NCI-H82 (cell line): ENCODE results near the gene ROMO1.
"Not testable (repeated sequence)": the region's sequence is repeated elsewhere in the genome, so short reads cannot be mapped to it uniquely, and the experiment has no call there.

Experiments used
- DNase-seq: peaks from one replicate; lab custom pipeline; 2025; lab: John Stamatoyannopoulos, UW

The ROMO1 gene

DNA sequence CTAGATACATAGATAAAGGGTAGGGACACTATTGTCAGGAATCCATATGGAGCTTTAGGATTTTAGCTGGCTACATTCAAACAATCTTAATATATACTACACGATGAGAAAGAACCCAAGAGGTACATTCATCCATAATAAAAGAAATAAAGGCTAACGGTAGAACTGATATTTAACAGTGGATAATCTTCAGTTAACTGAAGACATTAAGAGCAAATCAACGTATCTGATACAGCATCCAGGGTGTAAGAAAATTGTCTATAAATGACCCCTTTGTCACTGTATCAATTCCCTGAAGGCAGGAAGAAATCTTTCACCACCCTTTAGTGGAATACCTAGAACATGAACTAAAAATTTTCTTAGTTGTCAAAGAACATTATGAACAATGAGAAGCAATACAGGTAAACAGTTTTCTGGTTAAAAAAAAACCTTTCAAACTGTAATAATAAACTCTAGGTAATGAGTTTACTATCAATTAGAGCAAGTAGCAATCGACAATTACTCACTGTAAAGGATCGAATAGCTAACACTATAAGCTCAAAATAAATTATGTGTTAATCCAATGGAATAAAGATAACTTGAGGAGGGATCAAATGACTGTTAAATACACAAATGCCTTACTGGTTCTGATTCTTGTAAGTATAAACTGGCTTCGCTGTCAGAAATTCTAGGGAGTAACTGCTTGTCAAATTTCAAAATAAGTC, 11.8 kb downstream of the ROMO1 start:
- DNase-seq = no peak

DNA sequence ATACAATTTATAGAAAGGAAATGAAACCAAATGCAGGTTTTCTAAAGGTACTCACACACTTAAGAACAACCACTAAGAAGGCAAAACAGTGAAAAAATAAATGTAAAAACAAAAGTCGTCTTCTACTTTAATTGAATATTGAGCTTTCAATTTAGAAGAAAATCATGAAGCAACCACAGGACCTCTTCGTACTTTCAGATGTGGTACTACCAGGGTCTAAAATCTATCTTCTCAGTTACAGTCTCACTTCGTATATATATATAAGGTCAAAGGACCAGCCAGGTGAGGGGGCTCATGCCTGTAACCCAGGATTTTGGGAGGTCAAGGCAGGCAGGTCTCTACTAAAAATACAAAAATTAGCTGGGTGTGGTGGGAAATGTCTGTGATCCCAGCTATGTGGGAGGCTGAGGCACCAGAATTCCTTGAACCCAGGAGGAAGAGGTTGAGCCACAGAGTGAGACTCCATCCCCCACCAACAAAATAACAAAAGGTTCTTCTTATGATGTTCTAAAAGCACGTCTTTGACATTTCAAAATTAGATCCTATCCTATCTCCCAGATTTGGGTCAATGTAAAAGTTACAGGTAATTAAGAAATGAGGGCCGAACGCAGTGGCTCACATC, 12.5 kb downstream of the ROMO1 start:
- DNase-seq = no peak

GRCh38 chr20:35713120-35713519, 13.9 kb downstream of the ROMO1 start:
- not testable (repeated sequence) for DNase-seq

DNA sequence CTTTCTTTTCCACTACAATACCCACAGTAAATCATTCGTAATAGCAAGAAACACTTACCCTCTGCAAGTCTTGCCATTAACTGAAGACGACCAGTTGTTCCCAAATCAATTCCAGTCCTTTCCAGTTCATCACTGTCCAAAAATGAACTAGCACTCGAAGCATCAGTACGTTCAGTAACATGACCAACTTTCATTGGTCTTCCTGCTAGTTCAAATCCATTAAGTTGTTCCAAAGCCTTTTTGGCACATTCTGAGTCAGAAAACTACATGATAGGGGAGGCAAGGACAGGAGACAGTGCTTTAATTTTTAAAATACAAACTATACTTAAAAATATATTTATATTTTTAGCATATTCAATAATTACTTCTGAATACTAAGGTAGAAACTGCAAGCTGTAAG, 14.9 kb downstream of the ROMO1 start:
- no peak for DNase-seq

GRCh38 chr20:35715652-35716051, 16.4 kb downstream of the ROMO1 start:
- no peak for DNase-seq

GRCh38 chr20:35716330-35716729, 17.1 kb downstream of the ROMO1 start:
- DNase-seq = no peak

GRCh38 chr20:35718321-35718720, 19.1 kb downstream of the ROMO1 start:
- DNase-seq = not testable (repeated sequence)

DNA sequence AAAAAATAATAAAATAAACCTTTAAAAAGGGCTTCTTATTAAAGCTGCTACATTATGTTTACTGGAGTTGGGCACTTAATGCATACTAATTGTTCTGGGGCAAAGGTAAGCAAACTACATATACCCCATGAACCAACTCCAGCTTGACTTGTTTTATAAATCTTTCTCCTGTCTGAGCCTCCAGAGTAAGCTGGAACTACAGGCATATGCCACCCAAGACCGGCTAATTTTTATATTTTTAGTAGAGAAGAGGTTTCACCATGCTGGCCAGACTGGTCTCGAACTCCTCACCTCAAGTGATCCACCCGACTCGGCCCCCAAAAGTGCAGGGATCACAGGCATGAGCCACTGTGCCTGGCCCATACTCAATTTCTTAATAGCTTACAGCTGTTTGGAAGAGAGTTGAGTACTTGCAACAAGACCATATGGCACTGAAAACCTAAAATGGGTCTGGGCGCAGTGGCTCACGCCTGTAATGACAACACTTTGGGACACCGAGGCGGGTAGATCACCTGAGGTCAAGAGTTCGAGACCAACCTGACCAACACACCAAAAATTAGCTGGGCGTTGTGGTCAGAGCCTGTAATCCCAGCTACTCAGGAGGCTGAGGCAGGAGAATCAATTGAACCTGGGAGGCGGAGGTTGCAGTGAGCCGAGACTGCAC, 19.9 kb downstream of the ROMO1 start:
- DNase-seq = no peak

DNA sequence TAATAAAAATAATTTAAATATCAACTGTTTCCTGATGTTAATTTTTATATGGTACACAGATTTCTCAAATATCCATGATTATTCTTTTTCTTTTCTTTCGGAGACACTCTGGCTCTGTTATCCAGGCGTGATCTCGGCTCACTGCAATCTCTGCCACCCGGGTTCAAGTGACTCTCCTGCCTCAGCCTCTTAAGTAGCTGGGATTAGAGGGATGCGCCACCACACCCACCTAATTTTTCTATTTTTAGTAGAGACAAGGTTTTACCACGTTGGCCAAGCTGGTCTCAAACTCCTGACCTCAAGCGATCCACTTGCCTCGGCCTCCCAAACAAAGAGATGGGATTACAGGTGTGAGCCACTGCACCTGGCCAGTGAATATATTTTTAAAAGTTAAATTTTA, 20.5 kb downstream of the ROMO1 start:
- DNase-seq = peak; percentile 29

DNA sequence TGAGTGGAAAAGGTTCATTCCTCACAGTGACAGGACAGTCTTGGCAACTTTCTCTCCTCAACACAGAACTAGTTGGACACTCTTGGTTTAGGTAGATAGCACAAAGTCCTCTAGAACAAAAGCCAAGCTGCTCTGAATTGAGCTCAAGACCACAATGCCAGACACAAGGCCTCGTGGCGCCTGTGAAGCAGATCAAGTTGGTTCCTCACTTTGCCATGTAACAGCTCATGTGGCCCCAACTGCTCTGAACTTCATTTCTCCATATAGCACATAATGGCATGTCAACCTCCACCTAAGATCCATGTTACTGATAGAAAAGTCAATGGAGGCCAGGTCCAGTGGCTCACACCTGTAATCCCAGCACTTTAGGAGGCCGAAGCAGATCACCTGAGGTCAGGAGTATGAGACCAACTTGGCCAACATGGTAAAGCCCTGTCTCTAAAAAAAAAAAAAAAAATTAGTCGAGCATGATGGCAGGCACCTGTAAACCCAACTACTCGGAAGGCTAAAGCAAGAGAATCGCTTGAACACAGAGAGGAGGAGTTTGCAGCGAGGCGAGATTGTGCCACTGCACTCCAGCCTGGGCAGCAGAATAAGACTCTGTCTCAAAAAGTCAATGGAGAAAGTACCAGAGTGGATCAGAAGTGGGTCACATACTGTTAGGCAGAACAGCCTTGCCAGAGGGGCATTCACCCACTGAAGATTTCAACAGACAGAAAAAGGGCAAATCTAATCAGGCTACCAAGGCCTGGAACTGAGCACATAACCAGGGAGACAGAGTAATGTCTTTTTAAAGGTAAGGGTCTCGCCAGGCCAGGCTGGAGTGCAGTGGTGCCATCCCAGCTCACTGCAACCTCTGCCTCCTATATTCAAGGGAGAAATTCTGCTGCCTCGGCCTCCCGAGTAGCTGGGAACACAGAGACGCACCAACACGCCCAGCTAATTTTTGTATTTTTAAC, 21.2 kb downstream of the ROMO1 start:
- no peak for DNase-seq

DNA sequence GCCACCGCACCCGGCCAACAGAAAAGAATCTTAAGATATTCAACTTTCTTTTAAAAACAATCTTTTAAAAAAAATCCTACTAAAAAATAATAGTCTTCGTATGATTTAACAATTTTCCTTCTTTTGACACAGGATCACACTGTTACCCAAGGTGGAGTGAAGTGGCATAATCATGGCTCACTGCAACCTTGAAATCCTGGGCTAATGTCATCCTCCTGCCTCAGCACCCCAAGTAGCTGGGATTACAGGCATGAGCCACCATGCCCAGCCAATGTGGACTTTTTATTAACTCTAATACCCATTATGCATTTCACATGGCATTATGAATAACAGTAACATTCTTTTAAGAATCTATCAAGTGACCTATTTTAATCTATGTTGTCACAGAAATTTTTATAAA, 22.0 kb downstream of the ROMO1 start:
- DNase-seq = no peak

GRCh38 chr20:35721621-35722020, 22.4 kb downstream of the ROMO1 start:
- no peak for DNase-seq

- DNase-seq = not testable (repeated sequence)
Measured at GRCh38 chr20:35723275-35723639, 24.1 kb downstream of the ROMO1 start.

GRCh38 chr20:35723652-35724320, 24.6 kb downstream of the ROMO1 start:
- not testable (repeated sequence) for DNase-seq

DNA sequence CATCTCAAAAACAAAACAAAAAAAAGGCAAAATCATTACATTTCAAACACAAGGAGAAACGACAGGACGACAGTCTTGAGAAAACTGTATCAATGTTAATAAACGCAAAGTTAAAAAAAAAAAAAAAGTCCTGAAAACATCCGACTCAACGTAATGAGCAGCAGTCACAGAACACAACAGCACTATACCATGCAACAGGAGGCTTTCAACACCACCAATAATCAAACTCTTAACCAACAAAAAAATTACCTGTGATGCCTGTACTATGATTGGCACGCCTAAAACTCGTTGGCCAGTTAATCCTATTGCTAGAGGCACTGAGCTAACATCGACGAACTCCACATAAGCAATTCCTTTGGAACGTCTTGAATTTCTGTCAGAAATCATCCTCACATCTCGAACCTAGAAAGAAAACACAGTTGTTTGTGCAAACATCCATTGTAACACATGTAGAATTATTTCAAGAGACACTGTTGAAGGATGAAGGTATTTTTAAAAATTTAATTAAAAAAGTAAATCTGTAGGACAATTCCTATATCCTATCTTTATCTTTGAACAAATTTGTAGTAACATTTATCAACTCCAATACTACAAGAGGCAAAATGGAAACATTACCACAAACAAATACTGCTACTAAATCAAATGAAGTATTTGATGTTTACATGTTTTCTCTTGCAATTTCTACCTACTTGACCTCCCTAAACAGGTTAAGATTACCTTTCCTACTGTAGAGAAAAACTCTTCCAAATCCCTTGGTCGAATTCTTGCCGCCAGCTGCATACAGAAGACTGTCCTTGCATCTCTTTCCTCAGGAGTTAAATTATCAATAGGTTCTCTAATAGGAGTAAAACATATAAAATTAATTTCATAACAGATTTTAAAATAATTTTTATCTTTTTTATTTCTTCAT, 25.4 kb downstream of the ROMO1 start:
- DNase-seq = no peak

- no peak for DNase-seq
Measured at GRCh38 chr20:35726842-35727711, 27.9 kb downstream of the ROMO1 start.

- no peak for DNase-seq
Measured at GRCh38 chr20:35729283-35729807, 30.1 kb downstream of the ROMO1 start.

- DNase-seq = no peak
Measured at GRCh38 chr20:35729836-35730582, 30.8 kb downstream of the ROMO1 start.
